T-helper 2 cell treated with Interferon-gamma antibody and Interleukin-4, amounts not matched to agents 5 μg/mL and 100 μg/mL, for 36 hours (primary cell): ENCODE measurements around the gene AHNAK2.

Source experiments
- DNase-seq: peaks from one replicate; pipeline ENCODE4 v3.0.0; 2021; ENCODE audit warnings: low spot score
- H3K27ac Mint-ChIP-seq: one replicate; pipeline ENCODE4 v1.8.0; 2021; ENCODE audit warnings: mild to moderate bottlenecking, mixed read lengths
- H3K27me3 Mint-ChIP-seq: one replicate; pipeline ENCODE4 v1.8.0; 2021; ENCODE audit warnings: low read depth, mixed read lengths
- H3K36me3 Mint-ChIP-seq: one replicate; pipeline ENCODE4 v1.8.0; 2021; ENCODE audit warnings: low read depth, mixed read lengths
- H3K4me1 Mint-ChIP-seq: one replicate; pipeline ENCODE4 v1.8.0; 2021; ENCODE audit warnings: low read depth, mixed read lengths
- H3K4me3 Mint-ChIP-seq: one replicate; pipeline ENCODE4 v1.8.0; 2022; ENCODE audit warnings: mild to moderate bottlenecking, moderate library complexity, mixed read lengths
- H3K9me3 Mint-ChIP-seq: one replicate; pipeline ENCODE4 v1.8.0; 2021; ENCODE audit warnings: mixed read lengths

The AHNAK2 gene

DNA sequence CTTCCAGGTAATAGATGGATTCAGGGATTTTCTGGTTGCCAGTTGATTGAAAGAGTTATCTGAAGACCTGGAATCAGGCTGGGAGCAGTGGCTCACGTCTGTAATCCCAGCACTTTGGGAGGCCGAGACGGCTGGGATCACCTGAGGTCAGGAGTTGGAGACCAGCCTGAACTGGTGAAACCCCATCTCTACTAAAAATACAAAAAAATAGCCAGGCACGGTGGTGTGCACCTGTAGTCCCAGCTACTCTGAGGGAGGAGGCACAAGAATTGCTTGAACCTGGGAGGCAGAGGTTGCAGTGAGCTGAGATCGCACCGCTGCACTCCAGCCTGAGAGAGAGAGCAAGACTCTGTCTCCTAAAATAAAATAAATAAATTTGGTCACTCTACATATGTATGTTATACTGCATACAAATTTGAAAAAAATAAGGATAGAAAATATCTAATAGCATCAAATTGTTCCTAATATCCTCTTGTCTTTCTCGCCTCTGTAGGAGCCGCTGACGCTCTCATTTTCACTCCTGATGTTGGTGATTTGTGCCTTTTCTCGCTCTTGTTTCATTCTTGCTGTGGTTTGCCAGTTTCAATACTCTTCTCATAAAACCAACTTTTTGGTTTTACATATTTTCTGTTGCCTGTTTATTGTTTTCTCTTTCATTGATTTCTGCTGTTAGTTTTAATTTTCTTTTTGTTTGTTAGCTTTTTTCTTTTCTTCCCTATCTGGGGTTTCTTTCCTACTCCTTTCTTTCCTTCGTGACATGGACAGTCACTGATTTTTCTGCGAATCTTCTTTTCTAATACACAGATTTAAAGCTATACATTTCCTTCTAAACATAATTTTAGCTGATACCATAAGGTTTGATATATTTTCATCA is 77.3 kb downstream of the AHNAK2 start:
- no peaks in the 10 kb centered on the region for H3K9me3 Mint-ChIP-seq
- peaks cover 23% of the 10 kb centered on the region for H3K27me3 Mint-ChIP-seq
- no peak overlapping the region for H3K27ac Mint-ChIP-seq
- H3K4me1 Mint-ChIP-seq = peaks cover 7% of the 10 kb centered on the region
- H3K36me3 Mint-ChIP-seq = no peaks in the 10 kb centered on the region
- DNase-seq = no peak
- no peak overlapping the region for H3K4me3 Mint-ChIP-seq

DNA sequence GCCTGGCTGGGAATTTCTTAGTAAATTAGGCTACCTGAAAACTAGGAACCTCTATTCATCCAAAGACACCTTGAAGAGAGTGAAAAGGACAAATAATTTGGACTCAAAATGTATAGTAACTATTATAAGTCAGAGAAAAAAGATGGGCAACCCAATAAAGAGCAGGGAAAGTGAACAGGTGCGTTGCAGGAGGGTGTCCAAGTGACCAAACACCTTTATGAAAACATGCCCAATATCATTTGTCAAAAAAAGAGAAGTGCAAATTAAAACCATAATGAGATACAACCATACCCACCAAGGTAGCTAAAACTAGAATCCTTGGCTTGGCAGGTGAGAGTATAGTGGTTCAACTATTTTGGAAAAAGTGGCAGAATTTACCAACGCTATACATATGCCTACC is 78.4 kb downstream of the AHNAK2 start:
- Mint-ChIP-seq H3K27me3 (peaks cover 21% of the 10 kb centered on the region), H3K36me3 (no peaks in the 10 kb centered on the region), H3K4me1 (peaks cover 6% of the 10 kb centered on the region)

DNA sequence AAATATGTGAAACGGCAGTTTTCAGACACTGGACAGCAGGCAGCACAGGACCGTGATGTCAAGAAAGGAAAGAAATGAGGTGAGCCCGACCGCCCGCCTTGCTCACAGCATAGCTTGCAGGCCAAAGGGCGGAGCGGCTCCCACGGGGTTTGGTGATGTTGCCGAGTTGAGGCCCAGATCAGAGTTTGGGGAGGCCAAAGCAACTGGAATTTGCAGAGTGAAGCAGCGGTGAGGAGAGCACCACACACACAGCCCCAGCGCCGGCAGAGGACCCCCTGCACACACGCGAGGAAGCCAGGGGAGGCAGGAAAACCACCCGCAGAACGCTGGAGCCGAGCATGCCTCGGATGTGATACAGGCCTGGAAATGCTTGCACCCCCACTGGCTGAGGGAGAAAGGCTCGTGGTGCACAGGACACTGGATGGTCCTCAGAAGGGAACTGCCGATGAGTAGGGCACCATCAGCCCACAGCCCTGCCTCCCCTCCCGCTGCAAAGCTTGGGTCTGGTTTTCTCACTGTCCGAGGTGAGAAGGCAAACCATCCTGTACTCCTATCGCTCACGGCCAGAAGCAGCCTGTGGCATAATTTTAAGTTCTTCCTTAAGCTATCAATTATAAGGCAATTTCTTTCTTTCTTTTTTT is 79.2 kb downstream of the AHNAK2 start:
- H3K27ac Mint-ChIP-seq = no peak overlapping the region
- no peak for DNase-seq
- no peak overlapping the region for H3K4me3 Mint-ChIP-seq
- H3K27me3 Mint-ChIP-seq = peaks cover 13% of the 10 kb centered on the region
- H3K9me3 Mint-ChIP-seq = no peaks in the 10 kb centered on the region
- H3K4me1 Mint-ChIP-seq = peaks cover 6% of the 10 kb centered on the region
- no peaks in the 10 kb centered on the region for H3K36me3 Mint-ChIP-seq

More for the DNA sequence above, 78.4 kb downstream of the AHNAK2 start:
- no peak for DNase-seq
- Mint-ChIP-seq H3K27ac (no peak overlapping the region), H3K9me3 (no peaks in the 10 kb centered on the region), H3K4me3 (no peak overlapping the region)

DNA sequence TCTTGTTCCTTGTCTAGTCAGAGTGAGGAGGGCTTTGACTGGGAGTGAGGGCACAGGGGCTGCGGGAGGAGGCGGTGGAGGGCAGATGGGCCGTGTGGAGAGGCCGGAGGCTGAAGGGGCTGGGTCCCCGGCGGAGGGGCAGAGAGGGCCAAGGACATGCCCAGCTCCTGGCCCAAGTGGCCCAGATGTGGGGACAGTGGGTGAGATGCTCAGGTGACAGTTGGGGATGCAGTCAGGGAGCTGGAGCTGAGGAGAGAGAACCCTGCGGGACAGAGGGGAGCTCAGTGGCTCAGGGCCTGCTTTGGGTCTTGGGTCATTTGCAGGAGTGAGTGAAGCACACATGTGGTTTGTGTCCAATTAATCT is 80.0 kb downstream of the AHNAK2 start:
- Mint-ChIP-seq H3K27me3 (peaks cover 7% of the 10 kb centered on the region), H3K4me1 (peaks cover 6% of the 10 kb centered on the region)
- no peak for DNase-seq

DNA sequence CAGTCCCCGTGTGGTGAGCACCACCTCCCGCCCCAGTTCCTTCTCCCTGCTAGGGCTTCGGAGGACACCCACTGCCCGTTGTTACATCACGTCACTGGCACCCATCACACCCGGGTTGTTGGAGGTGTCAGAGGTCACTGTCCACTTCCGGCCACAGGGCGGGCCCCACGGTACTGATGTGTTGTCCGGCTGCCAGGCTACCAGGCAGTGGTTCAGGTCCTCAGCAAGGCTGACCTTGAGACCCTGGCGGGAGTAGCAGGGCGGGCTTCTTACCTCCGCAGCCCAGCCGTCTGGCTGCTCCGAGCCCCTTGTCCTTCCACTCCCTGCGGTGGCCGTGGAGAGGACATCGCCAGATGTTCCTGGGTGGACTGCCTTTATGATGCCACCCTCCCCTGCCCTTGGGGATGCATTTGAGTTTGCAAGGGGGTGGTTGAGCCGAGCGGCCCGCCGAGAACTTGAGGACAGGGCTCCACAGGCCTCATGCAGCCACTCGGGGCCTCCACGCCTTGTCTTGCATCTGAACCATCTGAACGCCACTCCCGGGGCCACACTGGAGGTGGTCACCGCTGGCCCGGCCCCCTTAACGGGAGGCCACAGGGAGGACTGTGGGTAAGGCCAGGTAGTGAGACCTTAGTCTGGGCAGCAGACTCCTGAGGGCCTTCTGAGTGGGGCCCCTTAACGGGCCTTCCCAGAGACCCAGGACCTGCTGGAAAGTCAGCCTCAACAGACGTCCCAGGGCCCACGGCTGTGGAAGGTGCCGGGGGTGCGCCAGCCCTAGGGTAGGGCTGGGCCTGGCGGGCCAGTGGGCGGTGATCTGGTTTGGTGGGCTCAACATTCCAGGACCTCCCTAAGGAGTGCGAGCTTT is 80.6 kb downstream of the AHNAK2 start:
- H3K27me3 Mint-ChIP-seq = peaks cover 6% of the 10 kb centered on the region
- H3K9me3 Mint-ChIP-seq = no peaks in the 10 kb centered on the region
- DNase-seq = no peak
- no peak overlapping the region for H3K4me3 Mint-ChIP-seq
- peaks cover 6% of the 10 kb centered on the region for H3K4me1 Mint-ChIP-seq
- no peak overlapping the region for H3K27ac Mint-ChIP-seq
- no peaks in the 10 kb centered on the region for H3K36me3 Mint-ChIP-seq

More for the DNA sequence above, 80.0 kb downstream of the AHNAK2 start:
- Mint-ChIP-seq H3K36me3 (no peaks in the 10 kb centered on the region), H3K9me3 (no peaks in the 10 kb centered on the region), H3K4me3 (no peak overlapping the region), H3K27ac (no peak overlapping the region)

DNA sequence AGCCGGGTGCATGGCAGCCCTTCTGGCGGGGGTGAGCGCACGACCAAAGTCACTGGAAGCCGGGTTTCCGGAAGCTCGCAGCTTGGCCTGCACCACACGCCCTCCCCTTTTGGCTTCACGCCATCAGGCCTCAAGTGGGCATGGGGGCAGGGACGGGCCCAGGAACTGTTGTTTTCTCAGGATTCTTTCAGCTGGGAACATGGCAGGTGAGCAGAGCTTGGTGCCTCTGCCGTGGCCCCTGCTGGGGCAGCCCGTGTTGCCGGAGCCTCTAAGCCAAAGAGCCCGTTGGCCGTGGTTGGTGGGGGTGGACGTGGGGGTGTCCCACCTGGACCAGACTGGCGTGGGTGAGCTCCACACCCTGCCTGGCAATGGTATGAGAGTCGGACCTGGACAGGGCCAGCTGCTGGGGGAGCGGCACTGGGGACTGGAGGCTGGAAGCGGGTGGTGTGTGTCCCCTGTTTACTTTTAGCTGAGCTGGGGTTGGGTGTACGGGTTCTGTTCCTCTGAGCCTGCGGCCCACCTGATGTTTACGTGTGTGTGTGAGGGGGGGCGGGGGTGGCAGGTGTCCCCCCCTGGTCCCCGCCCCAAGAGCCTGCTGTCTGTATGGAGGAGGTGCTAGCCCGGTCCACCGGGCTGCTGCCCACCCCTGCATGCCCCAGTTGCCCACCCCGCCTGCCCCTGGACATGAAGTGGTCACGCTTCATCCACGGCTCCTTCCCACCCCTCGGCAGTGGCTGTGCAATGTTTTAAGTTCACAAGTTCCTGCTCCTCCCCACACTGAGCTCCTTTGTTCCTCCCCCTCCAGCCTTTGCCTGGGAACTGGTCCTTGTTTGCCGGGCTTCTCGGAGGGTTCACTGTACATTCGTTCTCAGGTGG is 82.2 kb downstream of the AHNAK2 start:
- Mint-ChIP-seq H3K9me3 (no peaks in the 10 kb centered on the region), H3K36me3 (no peaks in the 10 kb centered on the region), H3K27ac (no peak overlapping the region), H3K4me1 (peaks cover 3% of the 10 kb centered on the region), H3K27me3 (peaks cover 1% of the 10 kb centered on the region), H3K4me3 (no peak overlapping the region)
- DNase-seq = no peak

DNA sequence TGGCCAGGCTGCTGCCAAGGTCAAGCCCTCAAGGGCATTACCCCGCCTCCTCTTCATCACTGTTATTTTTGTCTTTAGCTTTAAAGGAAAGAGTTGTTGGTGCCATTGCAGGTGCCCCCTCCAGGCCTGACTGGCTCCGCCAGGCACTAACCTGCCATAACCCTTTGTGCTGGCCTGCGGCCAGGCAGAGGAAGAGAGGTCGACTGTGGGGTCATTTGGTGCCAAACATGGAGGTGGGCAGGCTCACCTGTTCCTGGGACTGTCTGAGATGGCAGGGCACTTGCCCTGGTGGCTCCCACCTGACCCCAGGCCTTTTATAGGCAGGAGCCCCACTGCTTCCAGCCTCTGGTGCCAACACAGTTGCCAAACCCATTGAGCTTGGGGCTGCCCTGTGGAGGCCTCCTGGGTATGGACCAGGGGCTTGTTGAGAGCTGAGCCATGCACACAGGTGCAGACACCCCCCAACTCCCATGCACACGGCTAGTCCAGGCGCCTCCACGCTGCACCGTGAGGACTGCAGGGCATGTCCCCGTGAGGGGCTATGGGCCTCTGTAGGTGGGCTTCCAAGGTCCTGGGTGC is 82.9 kb downstream of the AHNAK2 start:
- Mint-ChIP-seq H3K9me3 (no peaks in the 10 kb centered on the region), H3K27me3 (no peaks in the 10 kb centered on the region), H3K36me3 (no peaks in the 10 kb centered on the region), H3K4me3 (no peak overlapping the region), H3K4me1 (peaks cover 2% of the 10 kb centered on the region), H3K27ac (no peak overlapping the region)
- no peak for DNase-seq

DNA sequence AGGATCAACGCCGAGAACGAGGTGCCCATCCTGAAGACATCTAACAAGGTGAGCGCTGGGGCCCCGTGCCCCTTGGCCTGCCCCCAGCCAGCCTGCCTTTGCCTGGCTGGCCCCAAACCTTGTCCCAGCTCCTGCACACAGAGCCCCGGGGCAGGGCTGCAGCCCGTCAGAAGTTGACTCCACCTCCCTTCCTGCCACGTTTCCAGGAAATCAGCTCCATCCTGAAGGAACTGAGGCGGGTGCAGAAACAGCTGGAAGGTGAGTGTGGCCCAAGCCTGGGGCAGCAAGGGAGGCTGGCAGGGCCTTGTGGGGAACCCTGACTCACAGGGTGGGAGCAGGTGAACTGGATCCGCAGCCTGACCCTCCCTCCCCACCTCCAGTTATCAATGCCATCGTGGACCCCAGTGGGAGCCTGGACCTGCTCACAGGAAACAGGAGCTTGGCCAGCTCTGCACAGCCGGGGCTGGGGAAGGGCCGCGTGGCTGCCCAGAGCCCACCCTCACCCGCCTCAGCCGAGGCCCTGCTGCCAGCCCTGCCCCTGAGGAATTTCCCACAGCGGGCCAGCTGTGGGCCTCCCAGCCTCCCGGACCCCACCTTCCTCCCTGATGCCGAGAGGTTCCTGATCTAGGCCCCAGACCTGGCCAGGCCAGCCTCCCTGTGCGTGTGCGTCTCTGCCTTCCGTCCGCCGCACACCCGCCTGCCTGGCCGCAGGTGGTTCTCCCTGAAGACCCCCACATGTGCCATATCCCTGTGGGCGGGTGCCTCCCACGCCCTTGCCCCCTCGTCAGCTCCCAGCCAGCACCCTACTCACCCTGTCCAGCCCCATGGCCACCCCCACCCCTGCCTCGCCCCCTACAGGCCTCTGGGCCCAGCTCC is 83.6 kb downstream of the AHNAK2 start:
- no peak for DNase-seq
- H3K9me3 Mint-ChIP-seq = no peaks in the 10 kb centered on the region
- no peaks in the 10 kb centered on the region for H3K27me3 Mint-ChIP-seq
- no peak overlapping the region for H3K27ac Mint-ChIP-seq
- H3K4me1 Mint-ChIP-seq = peaks cover 2% of the 10 kb centered on the region
- no peak overlapping the region for H3K4me3 Mint-ChIP-seq
- no peaks in the 10 kb centered on the region for H3K36me3 Mint-ChIP-seq

DNA sequence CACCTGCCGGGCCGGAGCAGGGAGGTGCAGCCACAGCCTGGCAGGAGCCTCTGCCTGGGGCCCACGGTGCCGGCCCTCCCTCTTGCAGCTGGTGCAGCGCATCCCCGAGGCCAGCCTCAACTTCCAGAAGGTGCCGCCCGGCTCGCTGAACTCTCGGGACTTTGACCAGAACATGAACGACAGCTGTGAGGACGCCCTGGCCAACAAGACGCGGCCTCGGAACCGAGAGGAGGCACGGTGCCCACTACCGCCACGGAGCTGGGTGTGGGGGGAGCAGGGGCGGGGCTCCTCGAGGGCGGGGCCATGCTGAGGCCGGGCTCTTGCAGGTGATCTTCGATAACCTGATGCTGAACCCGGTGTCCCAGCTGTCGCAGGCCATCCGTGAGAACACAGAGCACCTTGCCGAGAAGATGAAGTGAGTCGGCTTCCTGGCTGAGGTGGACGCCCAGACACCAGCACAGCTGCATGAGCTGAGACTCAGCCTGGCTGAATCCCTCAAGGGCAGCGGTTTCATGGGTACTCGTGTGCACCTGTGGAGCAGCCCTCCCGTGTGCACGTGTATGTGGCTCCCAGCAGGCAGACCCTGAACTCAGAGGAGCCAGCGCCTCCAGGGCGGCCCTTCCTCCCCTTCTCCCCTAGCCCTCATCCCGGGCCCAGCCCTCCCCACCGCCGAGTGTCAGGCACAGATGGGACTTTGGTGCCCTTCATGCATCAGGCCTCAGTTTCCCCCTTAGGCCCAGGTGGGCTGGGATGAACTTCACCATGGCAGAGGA is 84.6 kb downstream of the AHNAK2 start:
- Mint-ChIP-seq H3K27ac (no peak overlapping the region), H3K36me3 (no peaks in the 10 kb centered on the region), H3K27me3 (no peaks in the 10 kb centered on the region), H3K9me3 (no peaks in the 10 kb centered on the region), H3K4me1 (peaks cover 2% of the 10 kb centered on the region), H3K4me3 (no peak overlapping the region)
- no peak for DNase-seq

DNA sequence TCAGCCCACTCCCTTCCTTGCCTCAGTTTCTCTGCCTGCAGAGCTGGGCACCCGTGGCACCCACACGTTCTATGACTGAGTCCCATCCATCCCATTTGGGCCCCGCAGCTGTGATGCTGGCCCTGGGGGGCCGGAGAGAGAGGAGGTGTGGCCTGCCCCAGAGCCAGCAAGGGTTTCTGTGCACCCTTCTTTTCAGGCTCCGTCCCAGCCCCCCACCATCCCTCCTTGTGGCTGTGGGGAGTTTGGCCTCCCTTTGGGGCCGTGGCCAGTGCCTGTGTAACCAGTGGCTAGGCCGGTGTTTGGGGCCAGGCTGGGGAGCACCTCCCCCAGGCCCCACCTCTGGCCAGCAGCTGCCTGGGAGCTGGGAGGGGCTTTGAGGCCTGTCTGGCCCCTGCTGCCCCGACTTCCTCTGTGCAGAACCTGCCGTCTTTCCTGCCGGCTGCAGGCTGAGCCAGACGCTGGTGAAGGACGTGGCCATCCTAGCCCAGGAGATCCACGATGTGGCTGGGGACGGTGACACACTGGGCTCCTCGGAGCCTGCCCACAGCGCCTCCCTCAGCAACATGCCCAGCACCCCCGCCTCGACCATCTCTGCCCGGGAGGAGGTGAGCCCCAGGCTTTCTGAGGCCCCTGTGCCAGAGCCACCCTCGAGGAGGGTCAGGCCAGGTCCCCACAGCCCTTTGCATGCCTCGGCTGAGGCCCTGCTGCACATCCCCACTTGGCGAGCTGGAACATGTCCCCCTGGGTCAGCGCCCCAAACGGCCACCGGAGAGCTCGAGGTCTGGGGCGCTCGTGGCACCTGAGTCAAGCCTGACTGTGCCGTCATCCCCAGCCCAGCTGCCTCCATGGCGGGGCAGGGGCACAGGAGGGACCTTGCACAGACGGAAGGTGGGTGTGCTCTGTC is 85.4 kb downstream of the AHNAK2 start:
- Mint-ChIP-seq H3K4me3 (no peak overlapping the region), H3K9me3 (no peaks in the 10 kb centered on the region), H3K27ac (no peak overlapping the region), H3K27me3 (no peaks in the 10 kb centered on the region), H3K36me3 (no peaks in the 10 kb centered on the region), H3K4me1 (peaks cover 2% of the 10 kb centered on the region)
- no peak for DNase-seq
